Measurements from ENCODE around the gene CARS1. TPM values are rescaled to one million over a fixed set of nuclear protein-coding genes. Genes with fewer than 3 reads are reported as not detected.

Gene CARS1
- total and polyA plus RNA-seq, 2 of the 4 experiments (the other 2 are of a cell fraction), result 72.7 to 78.3 TPM

DNA sequence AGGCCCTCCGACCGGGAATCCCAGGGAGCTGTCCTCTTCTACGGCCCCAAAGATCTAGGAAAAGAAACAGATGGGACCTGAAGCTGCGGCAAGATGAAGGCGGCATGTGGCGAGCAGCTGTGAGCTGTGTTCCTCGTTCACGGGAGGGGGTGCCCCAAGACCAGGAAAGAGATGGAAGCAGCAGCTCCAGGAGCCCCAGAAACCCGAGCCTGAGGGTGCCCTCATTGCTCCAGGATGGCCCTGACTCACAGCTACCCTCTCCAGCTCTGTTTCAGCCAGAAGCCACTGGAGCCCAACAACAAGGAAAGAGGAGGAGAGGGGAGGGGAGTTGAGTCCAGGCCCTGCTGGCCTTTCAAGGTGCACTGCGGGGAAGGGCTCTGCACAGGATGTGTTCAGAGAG lies 41.4 kb downstream of the CARS1 start:
- Histone ChIP-seq H3K27me3 (ENCODE audit: control insufficient read depth, insufficient read depth, low read length) (no peaks in the 10 kb centered on the region), H2BK5ac (ENCODE audit: low read depth, low read length, poor library complexity, severe bottlenecking) (no peak overlapping the region), H4K5ac (ENCODE audit: low read depth, low read length) (no peak overlapping the region), H2BK120ac (ENCODE audit: low read depth, low read length) (no peak overlapping the region), H2AK5ac (ENCODE audit: low read depth, low read length) (no peak overlapping the region), H2BK15ac (ENCODE audit: low read depth, low read length) (no peak overlapping the region), H2BK20ac (ENCODE audit: low read depth, low read length) (no peak overlapping the region), H3K4me1 (ENCODE audit: control insufficient read depth, insufficient read depth, low read length) (peaks cover 12% of the 10 kb centered on the region; the same call in 1 of the 2 replicates), H3K18ac (ENCODE audit: low read depth, low read length) (no peak overlapping the region), H3K56ac (ENCODE audit: extremely low read depth, insufficient read depth, low read length) (no peak overlapping the region), H4K91ac (ENCODE audit: insufficient read depth, low read depth, low read length) (no peak overlapping the region), H3K36me3 (ENCODE audit: control insufficient read depth, insufficient read depth, low read length) (peaks cover 76% of the 10 kb centered on the region), H2AK9ac (replicated peaks; ENCODE audit: low read depth, low read length, poor library complexity) (no peak overlapping the region), H3K9me1 (ENCODE audit: insufficient read depth, low read length) (no peaks in the 10 kb centered on the region; the same call in 1 of the 2 replicates), H3K9ac (ENCODE audit: low read depth, low read length) (no peak overlapping the region), H3K4me3 (ENCODE audit: insufficient read depth, low read depth, low read length) (no peak overlapping the region), H3K14ac (replicated peaks; ENCODE audit: low read depth, low read length) (no peak overlapping the region), H3K23ac (ENCODE audit: low read depth, low read length) (no peak overlapping the region), H3K79me1 (ENCODE audit: low read depth in 1 of 2, low read length in 2 of 2) (peaks cover 5 to 43% of the 10 kb centered on the region in 2 experiments; a peak in 3 of 4 replicates), H3K4me2 (ENCODE audit: low read depth, low read length) (no peak overlapping the region), H3K27ac (ENCODE audit: insufficient read depth, low read length) (no peak overlapping the region), H4K20me1 (ENCODE audit: insufficient read depth, low read length) (peaks cover 38% of the 10 kb centered on the region), H2AFZ (replicated peaks; ENCODE audit: low read length, poor library complexity) (no peak overlapping the region), H3K4ac (ENCODE audit: low read depth, low read length) (no peak overlapping the region), H4K8ac (ENCODE audit: low read depth in 2 of 2, low read length in 2 of 2) (no peak overlapping the region), H3K9me3 (ENCODE audit: control insufficient read depth, insufficient read depth, low read length) (no peaks in the 10 kb centered on the region)
- TF ChIP-seq, protein P1, sequence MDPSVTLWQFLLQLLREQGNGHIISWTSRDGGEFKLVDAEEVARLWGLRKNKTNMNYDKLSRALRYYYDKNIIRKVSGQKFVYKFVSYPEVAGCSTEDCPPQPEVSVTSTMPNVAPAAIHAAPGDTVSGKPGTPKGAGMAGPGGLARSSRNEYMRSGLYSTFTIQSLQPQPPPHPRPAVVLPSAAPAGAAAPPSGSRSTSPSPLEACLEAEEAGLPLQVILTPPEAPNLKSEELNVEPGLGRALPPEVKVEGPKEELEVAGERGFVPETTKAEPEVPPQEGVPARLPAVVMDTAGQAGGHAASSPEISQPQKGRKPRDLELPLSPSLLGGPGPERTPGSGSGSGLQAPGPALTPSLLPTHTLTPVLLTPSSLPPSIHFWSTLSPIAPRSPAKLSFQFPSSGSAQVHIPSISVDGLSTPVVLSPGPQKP (IDR thresholded peaks at IDR 0.05; ENCODE audit: borderline replicate concordance, low read depth, low read length), result no peak
- TF ChIP-seq NFE2L2 (IDR thresholded peaks at IDR 0.05; ENCODE audit: low read depth, low read length), result no peak
- TF ChIP-seq, protein P2, sequence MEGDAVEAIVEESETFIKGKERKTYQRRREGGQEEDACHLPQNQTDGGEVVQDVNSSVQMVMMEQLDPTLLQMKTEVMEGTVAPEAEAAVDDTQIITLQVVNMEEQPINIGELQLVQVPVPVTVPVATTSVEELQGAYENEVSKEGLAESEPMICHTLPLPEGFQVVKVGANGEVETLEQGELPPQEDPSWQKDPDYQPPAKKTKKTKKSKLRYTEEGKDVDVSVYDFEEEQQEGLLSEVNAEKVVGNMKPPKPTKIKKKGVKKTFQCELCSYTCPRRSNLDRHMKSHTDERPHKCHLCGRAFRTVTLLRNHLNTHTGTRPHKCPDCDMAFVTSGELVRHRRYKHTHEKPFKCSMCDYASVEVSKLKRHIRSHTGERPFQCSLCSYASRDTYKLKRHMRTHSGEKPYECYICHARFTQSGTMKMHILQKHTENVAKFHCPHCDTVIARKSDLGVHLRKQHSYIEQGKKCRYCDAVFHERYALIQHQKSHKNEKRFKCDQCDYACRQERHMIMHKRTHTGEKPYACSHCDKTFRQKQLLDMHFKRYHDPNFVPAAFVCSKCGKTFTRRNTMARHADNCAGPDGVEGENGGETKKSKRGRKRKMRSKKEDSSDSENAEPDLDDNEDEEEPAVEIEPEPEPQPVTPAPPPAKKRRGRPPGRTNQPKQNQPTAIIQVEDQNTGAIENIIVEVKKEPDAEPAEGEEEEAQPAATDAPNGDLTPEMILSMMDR (conservative IDR thresholded peaks at IDR 0.05; ENCODE audit: low read depth, low read length), result no peak
- no peak for TF ChIP-seq BHLHE40 (IDR thresholded peaks at IDR 0.05; ENCODE audit: low read depth, low read length)
- TF ChIP-seq RCOR1 (IDR thresholded peaks at IDR 0.05; ENCODE audit: insufficient replicate concordance, low read length), result no peak
- TF ChIP-seq MAFK (IDR thresholded peaks at IDR 0.05; ENCODE audit: low read depth, low read length), result no peak
- no peak for TF ChIP-seq CEBPB (IDR thresholded peaks at IDR 0.05; ENCODE audit: low read depth, low read length)
- POLR2A ChIA-PET (ENCODE audit: unreplicated experiment), result no interaction called here
- DNase-seq (no peak), ATAC-seq (ENCODE audit: low read depth) (no peak)
- intact Hi-C loops (cut with micrococcal nuclease), result no loop called here
- no CpG with 5 or more reads among the region's 10 CpGs for WGBS, 2 experiments (ENCODE audit: extremely low coverage in 2 of 2, insufficient read length in 1 of 2)
- BruUV-seq (replicated peaks), result no TSS peak
- dilution Hi-C loops (cut with HindIII; ENCODE audit: low sequenced_read_pairs, unreplicated experiment), result no loop called here
- CTCF ChIA-PET, result interaction anchor here (0.9 kb wide), 1 partner anchor 40 kb away, joined by 4 read pairs; no protein-coding TSS in a partner anchor
- in situ Hi-C loops (cut with MboI; ENCODE audit: low sequenced_read_pairs), result no loop called here

Measured in IMR-90 (cell line).